ENCODE results near the gene ARHGEF26.

GRCh38 chr3:154240235-154240634 is 119.0 kb downstream of the ARHGEF26 start:
- no peak for TF ChIP-seq EP300 (IDR thresholded peaks at IDR 0.05)
- TF ChIP-seq POLR2A (IDR thresholded peaks at IDR 0.05): no peak
- TF ChIP-seq CTCF (IDR thresholded peaks at IDR 0.05): no peak
- no peak for TF ChIP-seq POLR2AphosphoS5 (IDR thresholded peaks at IDR 0.05)

All from sigmoid colon (tissue), 4 donors.